Lower leg skin (tissue), 3 donors: ENCODE results near the gene ARHGEF4.

Source experiments
- CTCF ChIP-seq, 3 donors: fragments of 450-650 bp; IDR thresholded peaks; one replicate each; pipeline ENCODE4 v1.5.1; 2016; ENCODE audit warnings: antibody characterized with exemption in 3 of 3, mild to moderate bottlenecking in 3 of 3, moderate library complexity in 2 of 3
- POLR2A ChIP-seq, 2 donors: fragments of 450-650 bp; IDR thresholded peaks; one replicate each; pipeline ENCODE4 v1.6.1; 2016 to 2017; ENCODE audit warnings: antibody characterized with exemption in 2 of 2, mild to moderate bottlenecking in 1 of 2, moderate library complexity in 1 of 2

GRCh38 chr2:130898553-130898952 is 61.8 kb downstream of the ARHGEF4 start:
- no peak for TF ChIP-seq CTCF (IDR thresholded peaks at IDR 0.05)
- TF ChIP-seq POLR2A (IDR thresholded peaks at IDR 0.05), result no peak
